CD14-positive monocyte (primary cell): ENCODE results near the gene IGFBP1. TPM values are rescaled to one million over a fixed set of nuclear protein-coding genes. Genes with fewer than 3 reads are reported as not detected.
"Not testable (repeated sequence)": the region's sequence is repeated elsewhere in the genome, so short reads cannot be mapped to it uniquely, and the experiment has no call there.

ENCODE experiments used
- DNase-seq, 3 donors: peaks; one replicate each; pipeline ENCODE4 v3.0.0-alpha.2; 2011 to 2022
- H2AFZ ChIP-seq: 2 replicates; pipeline ENCODE4 v1.6.0; 2012; ENCODE audit warnings: mild to moderate bottlenecking, low read depth, low read length, inconsistent platforms; ENCODE audit not compliant: insufficient read depth, poor library complexity, severe bottlenecking
- H3K27ac ChIP-seq, 2 donors: 1 replicate in 1 of 2; 2 replicates in 1 of 2; pipeline ENCODE4 v1.5.1; 2012 to 2013; ENCODE audit warnings: low read length in 2 of 2, control low read depth in 1 of 2, inconsistent platforms in 1 of 2, low read depth in 1 of 2, mild to moderate bottlenecking in 1 of 2
- H3K27me3 ChIP-seq, 2 donors: one replicate each; pipeline versions ENCODE4 v1.6.0 to v1.6.1; 2011 to 2013; ENCODE audit warnings: low read length in 2 of 2; ENCODE audit not compliant: control insufficient read depth in 2 of 2, insufficient read depth in 2 of 2
- H3K36me3 ChIP-seq, 2 donors: replicated peaks in 1 of 2; 1 replicate in 1 of 2; 2 replicates in 1 of 2; pipeline versions ENCODE4 v1.5.1 to v1.6.1; 2012 to 2013; ENCODE audit warnings: low read length in 2 of 2, control low read depth in 1 of 2, inconsistent platforms in 1 of 2, mild to moderate bottlenecking in 1 of 2; ENCODE audit not compliant: insufficient read depth in 2 of 2, control insufficient read depth in 1 of 2
- H3K4me1 ChIP-seq, 2 donors: 1 replicate in 1 of 2; 2 replicates in 1 of 2; pipeline versions ENCODE4 v1.5.1 to v1.6.1; 2012 to 2013; ENCODE audit warnings: low read length in 2 of 2, control low read depth in 1 of 2, inconsistent platforms in 1 of 2, mild to moderate bottlenecking in 1 of 2, moderate library complexity in 1 of 2; ENCODE audit not compliant: insufficient read depth in 2 of 2, control insufficient read depth in 1 of 2
- H3K4me2 ChIP-seq: replicated peaks from 2 replicates; pipeline ENCODE3; 2012; ENCODE audit warnings: low read length, moderate library complexity, mild to moderate bottlenecking; ENCODE audit not compliant: poor library complexity, severe bottlenecking; ENCODE audit errors: extremely low read depth
- H3K4me3 ChIP-seq, 3 experiments: fragments of 200-600 bp in 1 of 3; sonication (generic) in 1 of 3; replicated peaks in 1 of 3; 1 replicate in 2 of 3; 2 replicates in 1 of 3; pipeline ENCODE4 v1.5.1; 2011 to 2013; ENCODE audit warnings: low read length in 3 of 3, mild to moderate bottlenecking in 3 of 3, control low read depth in 2 of 3, low read depth in 2 of 3, inconsistent platforms in 1 of 3, moderate library complexity in 1 of 3
- H3K79me2 ChIP-seq: 2 replicates; pipeline ENCODE4 v1.6.0; 2012; ENCODE audit warnings: mild to moderate bottlenecking, control low read depth, inconsistent platforms, low read length, moderate library complexity; ENCODE audit not compliant: insufficient read depth
- H3K9ac ChIP-seq: 2 replicates; pipeline ENCODE4 v1.6.0; 2017; ENCODE audit warnings: low read length, mild to moderate bottlenecking; ENCODE audit not compliant: insufficient read depth, poor library complexity, severe bottlenecking
- H3K9me3 ChIP-seq, 2 donors: replicated peaks in 1 of 2; 1 replicate in 1 of 2; 2 replicates in 1 of 2; pipeline versions ENCODE4 v1.5.1 to v1.6.1; 2012 to 2013; ENCODE audit warnings: low read length in 2 of 2, control low read depth in 1 of 2; ENCODE audit not compliant: control insufficient read depth in 1 of 2, insufficient read depth in 1 of 2
- H4K20me1 ChIP-seq: 2 replicates; pipeline ENCODE4 v1.6.0; 2012; ENCODE audit warnings: mild to moderate bottlenecking, low read length, control low read depth, moderate library complexity; ENCODE audit not compliant: insufficient read depth
- H3K27ac Mint-ChIP-seq, 7 donors: one replicate each; pipeline ENCODE4 v1.8.0; 2020; ENCODE audit warnings: mild to moderate bottlenecking in 7 of 7, mixed read lengths in 7 of 7, moderate library complexity in 6 of 7, inconsistent platforms in 2 of 7
- H3K27me3 Mint-ChIP-seq, 3 donors: one replicate each; pipeline ENCODE4 v1.8.0; 2021 to 2022; ENCODE audit warnings: low read depth in 3 of 3, mild to moderate bottlenecking in 3 of 3, mixed read lengths in 3 of 3, moderate library complexity in 3 of 3, inconsistent platforms in 1 of 3
- H3K36me3 Mint-ChIP-seq, 2 donors: one replicate each; pipeline ENCODE4 v1.8.0; 2020; ENCODE audit warnings: mixed read lengths in 2 of 2, inconsistent platforms in 1 of 2, mild to moderate bottlenecking in 1 of 2
- H3K4me1 Mint-ChIP-seq: one replicate; pipeline ENCODE4 v1.8.0; 2020; ENCODE audit warnings: mild to moderate bottlenecking, mixed read lengths
- H3K4me3 Mint-ChIP-seq, 2 donors: one replicate each; pipeline ENCODE4 v1.8.0; 2020; ENCODE audit warnings: mild to moderate bottlenecking in 2 of 2, mixed read lengths in 2 of 2, moderate library complexity in 1 of 2
- H3K9me3 Mint-ChIP-seq, 7 donors: one replicate each; pipeline ENCODE4 v1.8.0; 2020 to 2022; ENCODE audit warnings: mixed read lengths in 7 of 7, mild to moderate bottlenecking in 6 of 7, moderate library complexity in 6 of 7, inconsistent platforms in 2 of 7
- WGBS: methylation state at CpG from one replicate; pipeline ENCODE4 v1.1.5; 2013; ENCODE audit warnings: missing lambda C conversion rate; ENCODE audit not compliant: insufficient coverage; 5-methylcytosine and 5-hydroxymethylcytosine counted together
- intact Hi-C, 2 donors: fragments of 100-400 bp; cut with micrococcal nuclease; formaldehyde crosslinking; loops; one replicate each; pipeline versions ENCODE4 v1.15.0 to v1.15.1; 2023
- polyA minus RNA-seq: library from RNA; depleted of rRNA, polyadenylated mRNA; stranded (reverse); fragments of >200 nt; gene quantifications from 2 replicates; pipeline ENCODE4 v1.2.3, GENCODE V29; 2012
- polyA plus RNA-seq, 3 donors: library from polyadenylated mRNA; depleted of rRNA in 1 of 3; unstranded in 2 of 3; stranded (reverse) in 1 of 3; fragments of 300-500 nt in 2 of 3; fragments of >200 nt in 1 of 3; fragmentation: Illumina TruSeq in 2 of 3; gene quantifications; 1 replicate in 2 of 3; 2 replicates in 1 of 3; pipeline ENCODE4 v1.2.3, GENCODE V29; 2012 to 2021
- total RNA-seq, 12 experiments: library from RNA in 1 of 12; stranded (reverse) in 1 of 12; fragments of 120-200 nt in 1 of 12; gene quantifications; one replicate each; pipeline ENCODE4 v1.2.4 and lab custom pipeline; 2013 to 2026; ENCODE audit warnings: mixed read lengths in 6 of 12, inconsistent platforms in 1 of 12
- TF ChIP-seq, protein P1 (sequence below): fragments of 200-600 bp; IDR thresholded peaks from one replicate; pipeline ENCODE4 v1.8.0; 2022; ENCODE audit warnings: antibody characterized with exemption, mild to moderate bottlenecking

Gene IGFBP1
- total RNA-seq (2013): not detected
- polyA plus RNA-seq (not detected), polyA minus RNA-seq (not detected in 2 replicates), total RNA-seq (lab: John Stamatoyannopoulos, UW) (0 to 0.45 (median 0) reads per million in 11 experiments)

GRCh38 chr7:45888185-45888992 is at the start of gene IGFBP1:
Gene IGFBP1, plus strand, starts transcription at chr7:45888488. Its CDS starts 165 bp downstream, at chr7:45888653.
- Mint-ChIP-seq H3K9me3 (peaks cover 0 to 4% (median 0%) of the 10 kb centered on the region in 7 donors), H3K4me1 (no peaks in the 10 kb centered on the region), H3K36me3 (no peaks in the 10 kb centered on the region), H3K4me3 (peak within 1 kb of the TSS in 1 of 2 donors; percentile 65), H3K27me3 (peaks cover 39 to 70% (median 59%) of the 10 kb centered on the region in 3 donors), H3K27ac (no peak within 1 kb of the TSS)
- Histone ChIP-seq H3K27ac (no peak within 1 kb of the TSS), H3K27me3 (peaks cover 23 to 49% of the 10 kb centered on the region in 2 donors), H3K9me3 (peaks cover 0 to 15% of the 10 kb centered on the region in 2 donors), H2AFZ (no peak within 1 kb of the TSS), H4K20me1 (no peaks in the 10 kb centered on the region), H3K4me1 (no peaks in the 10 kb centered on the region), H3K4me3 (no peak within 1 kb of the TSS), H3K9ac (no peak within 1 kb of the TSS), H3K36me3 (no peaks in the 10 kb centered on the region), H3K4me2 (no peak within 1 kb of the TSS), H3K79me2 (no peaks in the 10 kb centered on the region)
- intact Hi-C loops: no loop called here
- no peak for DNase-seq
- TF ChIP-seq, protein P1, sequence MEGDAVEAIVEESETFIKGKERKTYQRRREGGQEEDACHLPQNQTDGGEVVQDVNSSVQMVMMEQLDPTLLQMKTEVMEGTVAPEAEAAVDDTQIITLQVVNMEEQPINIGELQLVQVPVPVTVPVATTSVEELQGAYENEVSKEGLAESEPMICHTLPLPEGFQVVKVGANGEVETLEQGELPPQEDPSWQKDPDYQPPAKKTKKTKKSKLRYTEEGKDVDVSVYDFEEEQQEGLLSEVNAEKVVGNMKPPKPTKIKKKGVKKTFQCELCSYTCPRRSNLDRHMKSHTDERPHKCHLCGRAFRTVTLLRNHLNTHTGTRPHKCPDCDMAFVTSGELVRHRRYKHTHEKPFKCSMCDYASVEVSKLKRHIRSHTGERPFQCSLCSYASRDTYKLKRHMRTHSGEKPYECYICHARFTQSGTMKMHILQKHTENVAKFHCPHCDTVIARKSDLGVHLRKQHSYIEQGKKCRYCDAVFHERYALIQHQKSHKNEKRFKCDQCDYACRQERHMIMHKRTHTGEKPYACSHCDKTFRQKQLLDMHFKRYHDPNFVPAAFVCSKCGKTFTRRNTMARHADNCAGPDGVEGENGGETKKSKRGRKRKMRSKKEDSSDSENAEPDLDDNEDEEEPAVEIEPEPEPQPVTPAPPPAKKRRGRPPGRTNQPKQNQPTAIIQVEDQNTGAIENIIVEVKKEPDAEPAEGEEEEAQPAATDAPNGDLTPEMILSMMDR: no peak
- WGBS: 5% methylated on average over 69 of the region's 73 CpGs

GRCh38 chr7:45838852-45839251 is 49.4 kb upstream of the IGFBP1 start:
- H2AFZ ChIP-seq, H3K27ac ChIP-seq, H3K27ac Mint-ChIP-seq, H3K36me3 ChIP-seq, DNase-seq, H3K27me3 ChIP-seq, intact Hi-C loops, H4K20me1 ChIP-seq, H3K9ac ChIP-seq, H3K4me2 ChIP-seq, H3K4me1 Mint-ChIP-seq, H3K9me3 Mint-ChIP-seq, H3K4me1 ChIP-seq, H3K36me3 Mint-ChIP-seq, H3K79me2 ChIP-seq, H3K9me3 ChIP-seq, H3K27me3 Mint-ChIP-seq, H3K4me3 ChIP-seq, H3K4me3 Mint-ChIP-seq: not testable (repeated sequence)
- no CpG with 5 or more reads among the region's 2 CpGs for WGBS

GRCh38 chr7:45841926-45842717 is 46.2 kb upstream of the IGFBP1 start:
- DNase-seq, H3K27ac ChIP-seq, H3K9me3 Mint-ChIP-seq, H3K36me3 ChIP-seq, H3K79me2 ChIP-seq, intact Hi-C loops, H3K4me1 ChIP-seq, H2AFZ ChIP-seq, H3K9ac ChIP-seq, H4K20me1 ChIP-seq, H3K9me3 ChIP-seq, H3K36me3 Mint-ChIP-seq, H3K4me3 ChIP-seq, H3K27ac Mint-ChIP-seq, H3K27me3 Mint-ChIP-seq, H3K4me2 ChIP-seq, H3K27me3 ChIP-seq, H3K4me3 Mint-ChIP-seq, H3K4me1 Mint-ChIP-seq: not testable (repeated sequence)
- WGBS: no CpG with 5 or more reads among the region's 4 CpGs
